GM23338 (cell line): ENCODE measurements around the gene DIP2C.

Source experiments
- CTCF ChIP-seq, 2 experiments: fragments of 200-600 bp in 1 of 2; sonication (generic) in 1 of 2; conservative IDR thresholded peaks; 2 replicates each; pipeline versions ENCODE4 v1.5.1 to v1.6.1; 2016 to 2017; ENCODE audit warnings: antibody characterized with exemption in 2 of 2, low read depth in 2 of 2, mild to moderate bottlenecking in 2 of 2, moderate library complexity in 1 of 2
- EZH2 ChIP-seq: fragments of 200-600 bp; sonication (generic); IDR thresholded peaks from one replicate; pipeline ENCODE4 v1.8.0; 2017; ENCODE audit warnings: antibody characterized with exemption, mild to moderate bottlenecking, low read depth; ENCODE audit not compliant: unreplicated experiment
- EZH2phosphoT487 ChIP-seq: fragments of 200-600 bp; sonication (generic); IDR thresholded peaks from one replicate; pipeline ENCODE4 v1.8.1; 2018; ENCODE audit warnings: antibody characterized with exemption; ENCODE audit not compliant: unreplicated experiment
- NANOG ChIP-seq: IDR thresholded peaks from 2 replicates; pipeline ENCODE4 v1.6.1; 2016; ENCODE audit warnings: antibody characterized with exemption, borderline replicate concordance
- POLR2AphosphoS5 ChIP-seq: IDR thresholded peaks from 2 replicates; pipeline ENCODE4 v1.6.1; 2016; ENCODE audit warnings: antibody characterized with exemption, low read depth
- REST ChIP-seq: IDR thresholded peaks from one replicate; pipeline ENCODE4 v1.6.1; 2018; ENCODE audit warnings: antibody characterized with exemption; ENCODE audit not compliant: unreplicated experiment
- ZNF114 ChIP-seq: fragments of 250-450 bp; sonication (Bioruptor Pico); IDR thresholded peaks from 2 replicates; pipeline ENCODE4 v1.5.0; 2020; ENCODE audit warnings: mild to moderate bottlenecking, moderate library complexity

- TF ChIP-seq CTCF (conservative IDR thresholded peaks at IDR 0.05; ENCODE audit: low read depth in 2 of 2) = no peak
- TF ChIP-seq POLR2AphosphoS5 = no peak
- no peak for TF ChIP-seq EZH2
- no peak for TF ChIP-seq REST
- no peak for TF ChIP-seq EZH2phosphoT487
- TF ChIP-seq ZNF114 (CRISPR knock-in tag) = no peak
- no peak for TF ChIP-seq NANOG
These were observed 1.7 kb downstream of the DIP2C start for GRCh38 chr10:687583-688311.
